Keratinocyte (primary cell): Measurements from ENCODE around the gene MAST3. TPM values are rescaled to one million over a fixed set of nuclear protein-coding genes. Genes with fewer than 3 reads are reported as not detected.

Source experiments
- DNase-seq: peaks from one replicate; pipeline ENCODE4 v3.0.0-alpha.2; 2011; ENCODE audit warnings: low read depth, missing footprints, low spot score
- FAIRE-seq: peaks from 2 replicates; lab custom pipeline; 2011; peaks lifted over from hg19 to GRCh38; lab: Jason Lieb, UNC
- H2AFZ ChIP-seq: 2 replicates; pipeline ENCODE4 v1.6.0; 2012; ENCODE audit warnings: low read length, control low read depth, inconsistent platforms; ENCODE audit not compliant: control insufficient read depth
- H3K27ac ChIP-seq: 2 replicates; pipeline ENCODE4 v1.5.1; 2011; ENCODE audit warnings: low read length; ENCODE audit not compliant: control insufficient read depth, insufficient read depth
- H3K27me3 ChIP-seq: 3 replicates; pipeline ENCODE4 v1.6.0; 2011; ENCODE audit warnings: low read length; ENCODE audit not compliant: control insufficient read depth, insufficient read depth; ENCODE audit errors: extremely low read depth
- H3K36me3 ChIP-seq, 2 experiments: 2 replicates in 1 of 2; 3 replicates in 1 of 2; pipeline ENCODE4 v1.5.1; 2011; ENCODE audit warnings: low read length in 2 of 2, mild to moderate bottlenecking in 1 of 2; ENCODE audit not compliant: control insufficient read depth in 2 of 2, insufficient read depth in 2 of 2; ENCODE audit errors: extremely low read depth in 1 of 2
- H3K4me1 ChIP-seq: 3 replicates; pipeline ENCODE4 v1.5.1; 2011; ENCODE audit warnings: low read length; ENCODE audit not compliant: control insufficient read depth, insufficient read depth; ENCODE audit errors: extremely low read depth
- H3K4me2 ChIP-seq: 3 replicates; pipeline ENCODE4 v1.6.0; 2011; ENCODE audit warnings: low read depth, low read length; ENCODE audit not compliant: control insufficient read depth, insufficient read depth; ENCODE audit errors: extremely low read depth
- H3K4me3 ChIP-seq, 3 experiments: fragments of 200-600 bp in 1 of 3; sonication (generic) in 1 of 3; 2 replicates in 2 of 3; 3 replicates in 1 of 3; pipeline ENCODE4 v1.5.1; 2011 to 2016; ENCODE audit warnings: low read length in 3 of 3, mild to moderate bottlenecking in 3 of 3, control low read depth in 2 of 3, inconsistent platforms in 1 of 3, low read depth in 1 of 3, mixed read lengths in 1 of 3, mixed run types in 1 of 3, moderate library complexity in 1 of 3; ENCODE audit not compliant: control insufficient read depth in 2 of 3, insufficient read depth in 2 of 3; ENCODE audit errors: extremely low read depth in 1 of 3
- H3K79me2 ChIP-seq: 2 replicates; pipeline ENCODE4 v1.6.0; 2012; ENCODE audit warnings: low read length; ENCODE audit not compliant: control insufficient read depth, insufficient read depth
- H3K9ac ChIP-seq: 3 replicates; pipeline ENCODE4 v1.6.0; 2011; ENCODE audit warnings: low read length; ENCODE audit not compliant: control insufficient read depth, insufficient read depth; ENCODE audit errors: extremely low read depth
- H3K9me1 ChIP-seq: 3 replicates; pipeline ENCODE4 v1.6.0; 2011; ENCODE audit warnings: low read length; ENCODE audit not compliant: control insufficient read depth, insufficient read depth; ENCODE audit errors: extremely low read depth
- H3K9me3 ChIP-seq: 2 replicates; pipeline ENCODE4 v1.5.1; 2012; ENCODE audit warnings: low read depth, low read length; ENCODE audit not compliant: control insufficient read depth
- H4K20me1 ChIP-seq: 3 replicates; pipeline ENCODE4 v1.6.0; 2011; ENCODE audit warnings: low read length; ENCODE audit not compliant: control insufficient read depth, insufficient read depth; ENCODE audit errors: extremely low read depth
- EZH2 ChIP-seq: IDR thresholded peaks from one replicate; pipeline ENCODE4 v1.6.1; 2012; ENCODE audit warnings: inconsistent platforms, mild to moderate bottlenecking, low read length, moderate library complexity
- dilution Hi-C: fragments of 300-500 bp; cut with MboI; formaldehyde crosslinking; loops from one replicate; pipeline ENCODE4 v1.7.0; 2020; ENCODE audit warnings: low sequenced_read_pairs; ENCODE audit not compliant: extremely low pct_ligation_motif_present
- polyA plus RNA-seq, 5 experiments: library from polyadenylated mRNA; depleted of rRNA in 3 of 5; stranded (reverse) in 3 of 5; stranded (forward) in 1 of 5; unstranded in 1 of 5; fragments of >200 nt; gene quantifications; 1 replicate in 1 of 5; 2 replicates in 3 of 5; 3 replicates in 1 of 5; pipeline versions ENCODE4 v1.2.1 to v1.2.3, GENCODE V29; 2011 to 2012; ENCODE audit warnings: missing spikeins in 2 of 5, low read depth in 1 of 5, low replicate concordance in 1 of 5
- TF ChIP-seq, protein P1 (sequence below), 3 experiments: IDR thresholded peaks in 1 of 3; conservative IDR thresholded peaks in 1 of 3; optimal IDR thresholded peaks in 1 of 3; 2 replicates in 2 of 3; 3 replicates in 1 of 3; pipeline versions ENCODE3 to v1.5.1; 2011; ENCODE audit warnings: low read length in 3 of 3, mild to moderate bottlenecking in 3 of 3, moderate library complexity in 2 of 3, control low read depth in 1 of 3, inconsistent platforms in 1 of 3; ENCODE audit not compliant: insufficient read depth in 2 of 3; ENCODE audit errors: extremely low read depth in 1 of 3

The MAST3 gene
- polyA plus RNA-seq, 1 donor (not counting 4 experiments of a cell fraction or from before 2014, with no cell fraction given): 0.73 TPM

DNA sequence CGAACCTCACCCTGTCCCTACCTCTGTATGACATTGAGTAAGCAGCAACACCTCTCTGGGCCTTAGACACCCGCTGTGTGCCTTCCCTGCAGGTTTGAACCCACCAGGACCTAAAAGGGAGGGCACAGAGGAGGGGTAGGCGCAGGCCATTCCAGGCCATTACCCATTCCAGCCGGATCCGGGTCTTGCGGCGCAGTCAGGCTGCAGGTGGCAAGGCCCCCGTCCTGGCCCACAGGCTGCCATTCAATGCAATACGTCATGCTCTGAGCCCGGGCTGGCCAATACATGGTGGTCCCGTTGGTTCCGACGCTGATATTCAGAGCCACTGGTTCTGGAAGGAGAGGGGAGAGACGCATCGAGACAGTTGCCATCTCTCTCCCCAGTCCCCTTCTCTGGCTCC, 28.2 kb upstream of the MAST3 start:
- no peaks in the 10 kb centered on the region for H3K9me1 ChIP-seq
- no peak overlapping the region for H3K4me2 ChIP-seq
- H3K36me3 ChIP-seq: no peaks in the 10 kb centered on the region
- no peak overlapping the region for H3K4me3 ChIP-seq
- no peak overlapping the region for H3K9ac ChIP-seq
- dilution Hi-C loops: no loop called here
- no peak overlapping the region for H3K27ac ChIP-seq
- no peaks in the 10 kb centered on the region for H4K20me1 ChIP-seq
- FAIRE-seq (no peak), DNase-seq (no peak)
- H3K4me1 ChIP-seq: no peaks in the 10 kb centered on the region
- H2AFZ ChIP-seq: no peak overlapping the region
- H3K9me3 ChIP-seq: no peaks in the 10 kb centered on the region
- TF ChIP-seq, protein P1, sequence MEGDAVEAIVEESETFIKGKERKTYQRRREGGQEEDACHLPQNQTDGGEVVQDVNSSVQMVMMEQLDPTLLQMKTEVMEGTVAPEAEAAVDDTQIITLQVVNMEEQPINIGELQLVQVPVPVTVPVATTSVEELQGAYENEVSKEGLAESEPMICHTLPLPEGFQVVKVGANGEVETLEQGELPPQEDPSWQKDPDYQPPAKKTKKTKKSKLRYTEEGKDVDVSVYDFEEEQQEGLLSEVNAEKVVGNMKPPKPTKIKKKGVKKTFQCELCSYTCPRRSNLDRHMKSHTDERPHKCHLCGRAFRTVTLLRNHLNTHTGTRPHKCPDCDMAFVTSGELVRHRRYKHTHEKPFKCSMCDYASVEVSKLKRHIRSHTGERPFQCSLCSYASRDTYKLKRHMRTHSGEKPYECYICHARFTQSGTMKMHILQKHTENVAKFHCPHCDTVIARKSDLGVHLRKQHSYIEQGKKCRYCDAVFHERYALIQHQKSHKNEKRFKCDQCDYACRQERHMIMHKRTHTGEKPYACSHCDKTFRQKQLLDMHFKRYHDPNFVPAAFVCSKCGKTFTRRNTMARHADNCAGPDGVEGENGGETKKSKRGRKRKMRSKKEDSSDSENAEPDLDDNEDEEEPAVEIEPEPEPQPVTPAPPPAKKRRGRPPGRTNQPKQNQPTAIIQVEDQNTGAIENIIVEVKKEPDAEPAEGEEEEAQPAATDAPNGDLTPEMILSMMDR (optimal IDR thresholded peaks at IDR 0.05 in 1 of 3, IDR thresholded peaks at IDR 0.05 in 1 of 3, conservative IDR thresholded peaks at IDR 0.05 in 1 of 3; ENCODE audit: extremely low read depth in 1 of 3, insufficient read depth in 2 of 3, low read length in 3 of 3): no peak
- no peak for TF ChIP-seq EZH2
- H3K27me3 ChIP-seq: no peaks in the 10 kb centered on the region
- H3K79me2 ChIP-seq: no peaks in the 10 kb centered on the region

DNA sequence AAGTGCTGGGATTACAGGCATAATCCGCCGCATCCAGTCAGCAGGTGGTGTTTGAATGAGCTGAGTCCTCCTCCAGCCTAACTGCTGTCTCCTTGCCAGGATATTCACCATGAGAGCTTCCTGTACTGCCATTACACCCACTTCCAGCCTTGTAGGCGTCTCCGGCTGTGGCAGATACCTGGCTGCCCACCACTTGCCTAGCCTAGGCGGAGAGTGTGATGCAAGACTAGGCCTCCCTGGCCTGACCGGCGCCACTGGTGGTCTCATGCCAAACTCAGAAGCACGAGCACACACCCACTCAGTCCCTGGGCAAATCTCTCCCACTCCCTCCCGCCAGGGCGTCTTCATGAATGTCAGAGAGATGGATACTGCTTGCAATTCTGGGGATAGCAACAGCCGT, 27.4 kb upstream of the MAST3 start:
- no peak for TF ChIP-seq EZH2
- TF ChIP-seq, protein P1 (optimal IDR thresholded peaks at IDR 0.05 in 1 of 3, IDR thresholded peaks at IDR 0.05 in 1 of 3, conservative IDR thresholded peaks at IDR 0.05 in 1 of 3; ENCODE audit: extremely low read depth in 1 of 3, insufficient read depth in 2 of 3, low read length in 3 of 3): no peak
- H3K9me3 ChIP-seq: no peaks in the 10 kb centered on the region
- H2AFZ ChIP-seq: no peak overlapping the region
- H3K4me2 ChIP-seq: no peak overlapping the region
- no peak for DNase-seq
- no peaks in the 10 kb centered on the region for H3K36me3 ChIP-seq
- H3K9me1 ChIP-seq: no peaks in the 10 kb centered on the region
- H3K9ac ChIP-seq: no peak overlapping the region
- H4K20me1 ChIP-seq: no peaks in the 10 kb centered on the region
- no peak overlapping the region for H3K4me3 ChIP-seq
- H3K4me1 ChIP-seq: no peaks in the 10 kb centered on the region
- no peaks in the 10 kb centered on the region for H3K27me3 ChIP-seq
- no peak overlapping the region for H3K27ac ChIP-seq
- H3K79me2 ChIP-seq: no peaks in the 10 kb centered on the region
- FAIRE-seq: no peak
- dilution Hi-C loops: no loop called here
